BJ (cell line): ENCODE data around the gene NEGR1. TPM values are rescaled to one million over a fixed set of nuclear protein-coding genes. Genes with fewer than 3 reads are reported as not detected.

Experiments used
- CTCF ChIA-PET: fragments of 350-600 bp; formaldehyde crosslinking; extraction: SDS; loops from one replicate; lab custom pipeline; 2021; ENCODE audit warnings: antibody characterized with exemption, inconsistent platforms; lab: Yijun Ruan, JAX
- POLR2A ChIA-PET: fragments of 300-600 bp; sonication (Branson Sonifier 250); formaldehyde crosslinking; extraction: SDS; loops from one replicate; lab custom pipeline; 2021; ENCODE audit warnings: antibody characterized with exemption; lab: Charles Lee
- DNase-seq: peaks from one replicate; pipeline ENCODE4 v3.0.0-alpha.2; 2011; ENCODE audit warnings: low read depth
- H3K27me3 ChIP-seq: 2 replicates; pipeline ENCODE4 v1.6.0; 2011; ENCODE audit warnings: low read length; ENCODE audit not compliant: control insufficient read depth, insufficient read depth
- H3K36me3 ChIP-seq: 2 replicates; pipeline ENCODE4 v1.5.1; 2011; ENCODE audit warnings: low read length; ENCODE audit not compliant: control insufficient read depth, insufficient read depth
- H3K4me3 ChIP-seq: 2 replicates; pipeline ENCODE4 v1.5.1; 2011; ENCODE audit warnings: low read depth, mild to moderate bottlenecking, control low read depth, low read length
- polyA plus RNA-seq: library from polyadenylated mRNA; depleted of rRNA; stranded (reverse); fragments of >200 nt; gene quantifications from 2 replicates; pipeline ENCODE4 v1.2.3, GENCODE V29; 2011
- TF ChIP-seq, protein P1 (sequence below): IDR thresholded peaks from 2 replicates; pipeline ENCODE4 v1.5.1; 2011; ENCODE audit warnings: low read depth, mild to moderate bottlenecking, control low read depth, inconsistent platforms, low read length, moderate library complexity; ENCODE audit not compliant: insufficient read depth

Gene NEGR1
- polyA plus RNA-seq, 1 experiment = 15.4 TPM

DNA sequence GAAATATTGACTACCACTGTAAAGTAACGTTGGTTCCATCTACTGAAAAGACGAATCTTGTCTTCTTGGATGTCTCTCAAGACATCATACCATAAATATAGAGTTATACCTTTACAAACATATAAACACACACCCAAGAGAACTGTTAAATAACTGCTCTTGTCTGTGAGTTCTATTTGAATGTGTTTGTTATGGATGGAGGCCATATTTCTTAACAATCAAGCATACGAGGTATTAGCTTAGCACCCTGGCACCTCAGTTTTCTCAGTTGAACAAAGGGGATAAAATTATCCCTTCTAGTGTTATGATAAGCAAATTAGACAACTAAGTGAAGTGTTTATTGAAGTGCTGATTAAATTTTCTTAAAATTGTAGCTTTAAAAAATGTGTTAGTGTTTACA lies 864.9 kb downstream of the NEGR1 start:
- ChIA-PET CTCF (no interaction called here), POLR2A (no interaction called here)
- Histone ChIP-seq H3K27me3 (no peaks in the 10 kb centered on the region), H3K4me3 (no peak overlapping the region), H3K36me3 (no peaks in the 10 kb centered on the region)
- no peak for DNase-seq
- TF ChIP-seq, protein P1, sequence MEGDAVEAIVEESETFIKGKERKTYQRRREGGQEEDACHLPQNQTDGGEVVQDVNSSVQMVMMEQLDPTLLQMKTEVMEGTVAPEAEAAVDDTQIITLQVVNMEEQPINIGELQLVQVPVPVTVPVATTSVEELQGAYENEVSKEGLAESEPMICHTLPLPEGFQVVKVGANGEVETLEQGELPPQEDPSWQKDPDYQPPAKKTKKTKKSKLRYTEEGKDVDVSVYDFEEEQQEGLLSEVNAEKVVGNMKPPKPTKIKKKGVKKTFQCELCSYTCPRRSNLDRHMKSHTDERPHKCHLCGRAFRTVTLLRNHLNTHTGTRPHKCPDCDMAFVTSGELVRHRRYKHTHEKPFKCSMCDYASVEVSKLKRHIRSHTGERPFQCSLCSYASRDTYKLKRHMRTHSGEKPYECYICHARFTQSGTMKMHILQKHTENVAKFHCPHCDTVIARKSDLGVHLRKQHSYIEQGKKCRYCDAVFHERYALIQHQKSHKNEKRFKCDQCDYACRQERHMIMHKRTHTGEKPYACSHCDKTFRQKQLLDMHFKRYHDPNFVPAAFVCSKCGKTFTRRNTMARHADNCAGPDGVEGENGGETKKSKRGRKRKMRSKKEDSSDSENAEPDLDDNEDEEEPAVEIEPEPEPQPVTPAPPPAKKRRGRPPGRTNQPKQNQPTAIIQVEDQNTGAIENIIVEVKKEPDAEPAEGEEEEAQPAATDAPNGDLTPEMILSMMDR = no peak

DNA sequence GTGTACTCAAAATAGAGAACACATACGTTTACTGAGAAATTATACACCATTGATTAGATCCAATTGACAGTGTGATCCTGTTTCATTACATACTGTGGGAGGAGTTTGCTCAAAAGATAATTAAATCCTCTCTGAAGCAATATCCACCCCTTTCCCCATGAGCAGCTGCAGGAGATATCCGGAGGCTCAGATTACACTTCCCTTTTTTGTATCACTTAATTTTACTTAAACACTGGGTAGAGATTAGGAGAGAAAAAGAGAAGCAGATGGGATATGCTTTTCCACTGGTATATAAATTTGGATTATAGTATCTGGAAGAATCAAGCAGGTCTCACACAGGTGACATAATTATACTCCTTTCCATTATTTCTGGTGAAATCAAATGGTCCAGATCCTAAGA lies 868.2 kb downstream of the NEGR1 start:
- Histone ChIP-seq H3K36me3 (no peaks in the 10 kb centered on the region), H3K27me3 (no peaks in the 10 kb centered on the region), H3K4me3 (no peak overlapping the region)
- ChIA-PET CTCF (interaction anchor here (1.2 kb wide), 1 partner anchor 15 kb away, joined by 4 read pairs; no protein-coding TSS in a partner anchor), POLR2A (no interaction called here)
- DNase-seq = no peak
- TF ChIP-seq, protein P1 = no peak

DNA sequence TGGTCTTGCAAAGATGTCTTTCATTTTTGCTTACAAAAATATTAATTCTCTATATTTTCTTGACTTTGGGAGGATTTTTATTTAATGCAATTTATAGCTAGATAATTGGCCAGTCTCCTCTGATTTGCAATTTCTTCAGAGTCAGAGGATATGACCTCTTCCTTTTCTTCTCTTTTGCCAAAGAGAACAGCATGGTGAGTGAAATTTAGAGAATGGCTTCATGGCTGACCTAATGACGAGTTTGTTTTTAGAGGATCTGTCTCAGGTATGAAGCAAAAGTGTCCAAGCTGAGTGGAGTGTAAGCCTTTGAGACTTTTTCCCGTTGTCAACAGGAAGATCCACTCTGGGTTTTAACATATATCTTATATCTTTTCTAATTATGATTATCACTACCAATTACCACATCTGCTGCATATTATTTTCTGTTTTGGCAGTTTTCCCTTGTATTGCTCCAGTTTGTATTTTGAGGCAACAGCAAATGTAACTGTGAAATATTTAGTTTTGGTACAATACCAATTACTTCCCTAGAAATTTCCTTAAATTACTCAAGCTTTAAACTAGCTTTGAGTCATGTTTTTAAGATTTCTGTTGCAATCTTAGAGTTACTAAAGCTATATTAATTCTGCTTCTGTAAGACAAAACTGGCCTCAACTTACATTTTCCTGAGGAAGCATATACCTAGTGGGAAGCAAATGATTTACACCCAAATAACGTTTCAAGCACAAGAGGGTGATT lies 868.7 kb downstream of the NEGR1 start:
- ChIA-PET CTCF (interaction anchor here (1.2 kb wide), 1 partner anchor 14 kb away, joined by 4 read pairs; no protein-coding TSS in a partner anchor), POLR2A (no interaction called here)
- Histone ChIP-seq H3K36me3 (no peaks in the 10 kb centered on the region), H3K27me3 (no peaks in the 10 kb centered on the region), H3K4me3 (no peak overlapping the region)
- no peak for DNase-seq
- TF ChIP-seq, protein P1 = no peak

DNA sequence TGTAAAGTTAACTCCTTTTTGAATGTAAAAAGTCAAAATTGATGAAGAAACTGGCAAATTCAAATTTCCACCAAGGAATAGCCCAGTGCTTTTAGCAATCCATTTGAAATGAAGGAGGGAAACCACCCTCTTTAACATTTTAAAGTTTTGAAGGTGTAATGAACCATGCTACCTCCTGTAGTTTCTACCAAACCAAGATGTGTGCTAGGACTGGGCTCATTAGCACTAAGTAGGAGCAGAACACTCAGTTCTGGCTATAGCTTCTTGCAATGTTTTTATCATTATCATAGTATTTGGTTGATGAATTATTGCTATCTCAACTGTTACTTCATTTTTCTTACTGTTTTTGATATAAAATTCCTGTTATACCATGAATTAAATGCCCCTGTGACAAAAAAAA lies 882.3 kb downstream of the NEGR1 start:
- DNase-seq = no peak
- no peaks in the 10 kb centered on the region for H3K27me3 ChIP-seq

DNA sequence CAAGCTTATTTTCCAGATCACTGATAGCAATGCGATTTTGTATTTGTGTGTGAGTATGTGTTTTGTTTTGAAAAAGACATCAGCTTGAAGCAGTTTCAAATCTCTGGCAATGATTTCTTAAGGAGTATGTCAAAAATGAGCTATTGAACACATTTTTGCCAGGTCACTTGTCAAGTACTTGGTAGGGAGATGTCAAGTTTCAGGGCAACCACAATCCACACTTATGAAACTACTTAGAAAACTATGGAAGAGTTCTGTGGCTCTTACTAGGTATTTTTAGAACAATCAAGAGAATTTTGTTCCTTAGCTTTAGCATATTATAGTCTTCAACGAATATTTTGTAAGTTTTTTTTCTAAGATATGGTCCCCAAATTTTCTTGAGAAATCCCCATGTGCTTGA lies 882.7 kb downstream of the NEGR1 start:
- H3K4me3 ChIP-seq = no peak overlapping the region
- no peaks in the 10 kb centered on the region for H3K27me3 ChIP-seq
- POLR2A ChIA-PET = no interaction called here
- H3K36me3 ChIP-seq = no peaks in the 10 kb centered on the region
- TF ChIP-seq, protein P1 = no peak
- no peak for DNase-seq
- CTCF ChIA-PET = interaction anchor here (0.6 kb wide), 1 partner anchor 14 kb away, joined by 4 read pairs; no protein-coding TSS in a partner anchor

More for the DNA sequence above, 882.3 kb downstream of the NEGR1 start:
- POLR2A ChIA-PET = no interaction called here
- Histone ChIP-seq H3K4me3 (no peak overlapping the region), H3K36me3 (no peaks in the 10 kb centered on the region)
- CTCF ChIA-PET = no interaction called here
- TF ChIP-seq, protein P1 = no peak
